Stimulated activated CD4-positive, alpha-beta T cell treated with anti-CD3 and anti-CD28 coated beads, Interleukin-1b, Interleukin-23, amount 100 ng/mL, for 1 hour (primary cell): ENCODE measurements around the gene PLEKHH2.
"Not testable (repeated sequence)": the region's sequence is repeated elsewhere in the genome, so short reads cannot be mapped to it uniquely, and the experiment has no call there.

ENCODE experiments used
- DNase-seq, 2 donors: peaks; one replicate each; pipeline ENCODE4 v3.0.0-alpha.2; 2020; ENCODE audit warnings: low read depth in 2 of 2

PLEKHH2 gene

DNA sequence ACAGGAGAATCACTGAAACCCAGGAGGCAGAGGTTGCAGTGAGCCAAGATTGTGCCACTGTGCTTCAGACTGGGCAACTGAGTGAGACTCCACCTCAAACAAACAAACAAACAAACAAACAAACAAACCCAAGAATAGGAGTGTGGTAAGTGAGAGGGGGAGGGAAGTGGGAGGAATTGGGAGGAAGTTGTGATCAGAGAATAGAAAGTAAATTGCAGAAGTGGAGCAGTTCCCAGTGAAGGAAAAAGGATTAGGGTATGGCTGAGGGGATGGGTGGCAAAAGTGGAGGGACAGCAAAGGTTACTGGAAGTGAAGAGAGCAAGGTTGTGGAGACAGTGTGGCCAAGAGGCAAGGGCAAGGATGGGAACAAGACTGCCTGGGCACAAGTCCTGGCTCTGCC lies 80.3 kb downstream of the PLEKHH2 start:
- DNase-seq = no peak

DNA sequence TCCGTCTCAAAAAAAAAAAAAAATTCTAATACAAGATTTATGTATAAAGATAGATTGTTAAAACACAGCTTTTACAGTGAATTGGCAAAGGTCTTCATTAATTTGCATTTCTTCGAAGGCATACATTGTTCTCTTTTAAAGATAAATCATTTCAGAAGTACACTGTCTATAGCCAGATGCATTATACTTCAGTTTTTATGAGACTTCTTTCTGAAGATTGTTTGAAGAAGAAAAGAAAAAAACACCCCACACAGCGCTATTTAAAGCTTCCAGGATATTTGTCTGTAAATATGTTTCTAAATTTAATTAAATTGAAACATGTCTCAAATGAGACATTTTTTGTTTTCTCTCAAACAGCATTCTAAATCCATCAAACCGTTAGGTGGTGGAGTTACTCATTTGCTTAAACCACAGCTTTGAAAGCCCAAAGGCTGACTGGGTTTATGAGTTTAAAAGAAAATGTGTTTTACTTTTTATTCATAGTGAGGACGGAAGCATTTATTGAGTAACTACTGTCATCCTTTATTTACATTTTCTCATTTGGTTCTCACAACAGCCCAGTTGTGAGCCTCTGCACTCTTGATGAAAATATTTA lies 81.6 kb downstream of the PLEKHH2 start:
- DNase-seq = no peak

- no peak for DNase-seq
Observed at GRCh38 chr2:43724728-43725526, 87.9 kb downstream of the PLEKHH2 start.

DNA sequence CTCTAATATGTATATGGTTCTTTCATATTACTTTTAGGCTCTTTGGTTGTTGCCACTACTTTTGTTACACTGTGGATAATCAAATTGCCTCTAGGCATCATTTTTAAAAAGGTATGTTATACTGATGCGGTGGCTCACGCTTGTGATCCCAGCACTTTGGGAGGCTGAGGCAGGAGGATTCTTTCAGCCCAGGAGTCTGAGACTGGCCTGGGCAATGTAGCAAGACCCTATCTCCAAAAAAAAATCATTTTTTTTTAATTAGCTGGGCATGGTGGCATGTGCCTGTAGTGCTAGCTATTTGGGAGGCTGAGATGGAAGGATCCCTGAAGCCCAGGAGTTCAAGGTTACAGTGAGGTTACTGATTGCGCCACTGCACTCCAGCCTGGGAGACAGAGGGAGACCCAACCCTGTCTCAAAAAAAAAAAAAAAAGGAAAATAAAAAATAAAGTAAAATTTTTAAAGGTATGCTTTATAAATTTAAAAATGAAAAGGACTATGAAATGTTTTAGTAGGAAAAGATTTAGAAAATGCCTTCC lies 88.7 kb downstream of the PLEKHH2 start:
- no peak for DNase-seq

DNA sequence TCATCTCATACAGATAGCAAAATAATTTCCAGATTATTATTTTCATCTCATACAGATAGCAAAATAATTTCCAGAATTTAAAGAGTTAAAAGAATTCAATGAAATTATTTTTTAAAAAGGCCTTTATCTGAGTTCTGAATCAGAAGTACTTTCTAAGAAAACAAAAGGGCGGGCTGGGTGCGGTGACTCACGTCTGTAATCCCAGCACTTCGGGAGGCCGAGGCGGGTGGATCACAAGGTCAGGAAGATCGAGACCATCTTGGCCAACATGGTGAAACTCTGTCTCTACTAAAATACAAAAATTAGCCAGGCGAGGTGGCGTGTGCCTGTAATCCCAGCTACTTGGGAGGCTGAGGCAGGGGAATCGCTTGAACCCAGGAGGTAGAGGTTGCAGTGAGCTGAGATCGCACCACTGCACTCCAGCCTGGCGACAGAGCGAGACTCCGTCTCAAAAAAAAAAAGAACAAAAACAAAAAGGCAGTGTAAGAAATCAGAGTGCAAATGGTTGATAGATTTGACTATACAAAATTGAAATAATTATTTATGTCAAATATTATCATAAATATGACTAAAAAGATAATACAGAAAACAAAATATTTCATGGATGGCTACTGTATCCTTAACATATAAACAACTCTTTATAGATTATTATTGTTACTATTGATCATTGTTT lies 90.0 kb downstream of the PLEKHH2 start:
- not testable (repeated sequence) for DNase-seq

GRCh38 chr2:43727634-43728014 lies 90.6 kb downstream of the PLEKHH2 start:
- DNase-seq = no peak

GRCh38 chr2:43729491-43730174 lies 92.6 kb downstream of the PLEKHH2 start:
- no peak for DNase-seq

DNA sequence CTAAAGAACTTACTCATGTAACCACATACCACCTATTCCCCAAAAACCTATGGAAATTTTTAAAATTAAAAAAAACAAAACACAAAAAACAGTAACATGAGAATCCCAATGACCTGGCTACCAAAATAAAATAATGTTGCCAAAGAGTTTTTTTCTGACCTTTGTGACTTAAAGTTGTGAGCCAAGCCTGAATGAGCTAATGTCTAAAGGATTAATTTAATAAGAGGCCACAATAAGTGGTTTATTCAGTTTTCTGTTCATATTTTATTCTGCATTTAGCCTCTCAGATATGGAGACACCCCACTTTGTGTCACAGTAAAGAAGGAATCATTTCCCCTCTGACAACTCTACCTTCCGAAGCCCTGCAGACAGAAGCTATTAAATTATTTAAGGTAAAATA lies 94.2 kb downstream of the PLEKHH2 start:
- DNase-seq = no peak

DNA sequence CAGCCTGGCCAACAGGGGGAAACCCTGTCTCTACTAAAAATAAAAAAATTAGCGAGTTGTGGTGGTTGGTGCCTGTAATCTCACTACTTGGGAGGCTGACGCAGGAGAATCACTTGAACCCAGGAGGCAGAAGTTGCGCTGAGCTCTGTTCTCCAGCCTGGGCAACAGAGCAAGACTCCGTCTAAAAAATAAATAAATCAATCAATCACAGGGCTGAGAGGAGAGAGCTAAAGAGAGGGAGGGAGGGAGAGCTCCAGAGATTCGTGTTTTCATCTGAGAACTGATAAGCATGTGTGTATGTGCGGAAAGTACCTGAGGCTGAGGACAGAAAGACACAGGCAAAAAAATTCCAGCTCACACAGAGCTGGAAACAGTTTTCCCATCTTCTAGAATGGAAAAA lies 99.6 kb downstream of the PLEKHH2 start:
- no peak for DNase-seq

- DNase-seq = no peak
Observed at GRCh38 chr2:43737097-43737854, 100.2 kb downstream of the PLEKHH2 start.

GRCh38 chr2:43737855-43738254 lies 100.8 kb downstream of the PLEKHH2 start:
- DNase-seq = no peak

GRCh38 chr2:43738257-43738656 lies 101.2 kb downstream of the PLEKHH2 start:
- no peak for DNase-seq

DNA sequence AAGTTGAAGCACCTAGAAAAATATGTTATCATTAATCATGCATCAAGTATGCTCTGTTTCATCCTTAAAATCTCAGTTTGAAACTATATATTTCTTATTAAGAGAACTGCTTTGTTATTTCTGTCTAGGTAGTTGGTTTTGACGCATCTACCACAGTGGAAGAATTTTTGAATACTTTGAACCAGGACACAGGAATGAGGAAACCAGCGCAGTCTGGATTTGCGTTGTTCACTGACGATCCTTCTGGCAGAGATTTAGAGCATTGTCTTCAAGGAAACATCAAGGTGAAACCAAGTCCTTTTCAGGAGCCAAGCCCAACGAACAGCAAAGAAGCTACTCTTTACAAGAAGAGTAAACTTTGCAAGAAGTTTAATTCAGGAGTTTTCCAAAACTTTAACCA lies 106.6 kb downstream of the PLEKHH2 start:
- no peak for DNase-seq

DNA sequence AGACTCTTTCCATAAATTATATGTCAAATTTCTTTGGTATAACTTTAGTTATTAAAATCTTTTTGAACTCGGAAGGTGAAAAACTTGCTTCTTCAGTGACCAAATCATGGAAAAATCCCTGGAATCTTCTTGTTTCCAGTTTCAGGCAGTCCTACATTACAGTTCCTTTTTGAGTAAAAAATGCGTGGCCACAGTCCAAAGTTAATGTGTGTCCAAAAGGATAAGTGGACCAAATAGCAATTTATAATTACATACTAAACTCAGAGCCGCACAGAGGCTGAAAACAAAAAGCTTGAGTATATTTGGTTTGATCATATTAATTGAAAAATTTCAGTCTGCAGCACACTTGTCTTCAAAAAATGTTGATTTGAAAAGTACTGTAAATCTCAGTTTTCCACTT lies 108.4 kb downstream of the PLEKHH2 start:
- no peak for DNase-seq

GRCh38 chr2:43748333-43748732 lies 111.3 kb downstream of the PLEKHH2 start:
- DNase-seq = no peak

DNA sequence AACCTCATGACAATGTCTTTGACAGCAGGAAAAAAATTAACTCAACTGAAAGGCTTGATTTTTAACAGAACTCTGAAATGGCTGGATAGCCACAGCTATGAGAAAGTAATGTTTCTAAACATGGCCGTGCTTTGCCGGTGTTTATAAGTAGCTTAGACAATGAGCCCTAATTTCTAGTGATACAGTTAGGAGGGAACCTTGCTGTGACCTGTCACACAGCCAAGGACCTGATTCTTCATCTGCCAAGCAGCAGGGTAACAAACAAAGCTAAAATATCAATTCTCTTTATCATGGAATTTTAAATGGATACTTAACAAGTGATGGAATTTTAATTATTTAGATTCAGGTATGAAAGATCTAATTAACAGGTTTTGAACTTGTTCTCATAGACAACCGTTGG lies 112.5 kb downstream of the PLEKHH2 start:
- DNase-seq = no peak

DNA sequence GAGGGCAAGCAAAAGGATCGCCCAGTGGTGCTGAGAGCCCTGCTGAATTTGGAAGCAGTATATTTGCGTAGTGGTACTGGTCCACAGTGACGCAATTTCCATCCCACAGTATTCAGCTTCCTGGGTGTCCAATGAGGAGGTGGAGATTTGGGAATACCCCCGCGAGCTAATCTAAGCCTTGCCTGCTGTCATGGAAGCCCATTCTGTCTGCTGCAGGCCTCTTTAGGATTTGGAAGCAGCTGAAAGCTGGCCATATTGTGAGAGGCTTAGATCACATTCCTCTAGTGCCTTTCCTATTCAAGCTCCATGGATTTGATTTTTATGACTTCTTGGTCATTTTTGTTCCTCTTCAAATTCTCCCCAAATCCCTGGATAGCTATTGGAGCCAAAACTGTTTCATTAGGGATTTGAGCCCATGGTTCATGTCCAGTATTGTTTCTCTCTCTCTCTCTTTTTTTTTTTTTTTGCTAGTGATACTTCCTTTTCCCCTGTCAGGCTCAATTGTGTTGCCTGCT lies 114.5 kb downstream of the PLEKHH2 start:
- DNase-seq = no peak

GRCh38 chr2:43752302-43752701 lies 115.2 kb downstream of the PLEKHH2 start:
- no peak for DNase-seq

GRCh38 chr2:43754180-43754579 lies 117.1 kb downstream of the PLEKHH2 start:
- no peak for DNase-seq

DNA sequence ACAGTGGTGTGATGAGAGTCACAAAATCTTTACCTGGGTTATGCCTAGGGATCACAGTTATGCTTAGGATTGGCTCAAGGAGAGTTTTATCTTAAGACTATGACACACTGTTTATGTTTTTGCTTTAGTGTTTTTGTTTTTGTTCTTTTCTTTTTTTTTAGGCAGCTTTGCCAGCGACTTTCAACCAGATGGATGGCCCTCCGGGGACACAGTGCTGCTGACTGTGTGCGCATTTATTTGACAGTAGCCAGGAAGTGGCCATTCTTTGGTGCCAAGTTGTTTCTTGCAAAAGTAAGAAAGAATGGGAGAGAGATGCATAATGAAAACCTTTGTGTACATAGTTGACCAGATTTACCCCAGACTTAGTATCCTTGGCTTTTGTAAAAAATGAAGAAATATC lies 121.7 kb downstream of the PLEKHH2 start:
- no peak for DNase-seq

DNA sequence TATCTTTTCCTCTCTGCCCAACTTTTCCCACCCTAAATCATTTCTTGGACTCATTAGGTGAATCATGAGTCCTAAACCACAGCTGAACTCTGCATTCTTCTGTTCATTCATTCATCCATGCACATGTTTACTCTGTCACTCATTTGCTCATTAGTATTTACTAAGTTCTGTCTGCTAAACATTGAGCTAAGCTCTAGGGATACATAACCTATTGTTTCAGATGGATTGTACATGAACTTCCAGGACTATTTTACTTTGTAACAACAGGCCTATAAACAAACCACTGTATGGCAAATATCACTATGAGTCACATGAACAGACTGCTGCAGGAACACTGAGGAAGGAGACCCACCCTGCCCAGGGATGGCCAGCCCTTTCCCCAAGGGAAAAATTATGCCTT lies 122.1 kb downstream of the PLEKHH2 start:
- no peak for DNase-seq
